GM21381 (cell line): ENCODE results near the gene MXRA8.

Experiments
- ATAC-seq: cut with Tn5 transposase; IDR thresholded peaks from one replicate; pipeline ENCODE4 v1.9.1; 2021; ENCODE audit warnings: mild to moderate bottlenecking, moderate library complexity; ENCODE audit not compliant: unreplicated experiment

MXRA8 gene

DNA sequence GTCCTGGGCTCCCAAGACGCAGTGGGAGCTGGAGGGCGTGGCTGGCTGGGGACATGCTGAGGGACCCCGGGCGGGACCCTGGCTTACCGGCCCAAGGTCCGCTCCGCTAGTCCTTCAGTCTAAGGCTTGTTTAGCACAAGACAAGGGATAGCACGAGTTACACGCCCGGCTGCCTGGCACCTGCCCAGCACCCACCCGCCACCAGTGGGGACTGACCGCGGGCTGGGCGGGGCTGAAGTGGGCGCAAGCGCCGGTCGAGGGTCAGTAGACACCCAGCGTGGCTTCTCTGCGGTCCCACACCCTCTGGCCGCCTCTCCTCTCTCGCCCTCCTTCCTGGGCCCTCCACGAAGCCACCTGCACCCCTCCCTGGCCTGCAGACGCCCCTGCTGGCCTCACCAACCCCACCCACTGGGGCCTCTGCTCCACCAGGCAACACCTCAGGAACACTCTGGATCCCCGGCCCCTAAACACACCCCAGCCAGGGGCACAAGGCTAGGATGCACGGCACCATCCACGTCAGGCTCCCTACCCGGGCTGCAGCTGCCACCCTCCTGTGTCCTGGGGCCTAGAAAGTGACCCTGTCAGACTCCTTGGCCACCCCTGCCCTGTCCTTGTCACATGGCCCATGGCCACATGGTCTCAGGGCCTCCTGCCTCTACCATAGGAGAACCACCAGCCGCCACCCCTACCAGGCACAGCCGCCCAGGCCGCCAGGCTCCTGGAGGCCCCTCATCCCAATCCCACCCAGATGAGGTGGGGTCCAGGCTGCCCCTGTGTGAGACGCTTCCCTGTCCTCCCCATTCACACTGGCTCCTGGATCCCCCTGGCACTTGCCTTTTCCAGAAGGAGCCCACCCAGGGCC lies 21.2 kb downstream of the MXRA8 start:
- ATAC-seq, result no peak

DNA sequence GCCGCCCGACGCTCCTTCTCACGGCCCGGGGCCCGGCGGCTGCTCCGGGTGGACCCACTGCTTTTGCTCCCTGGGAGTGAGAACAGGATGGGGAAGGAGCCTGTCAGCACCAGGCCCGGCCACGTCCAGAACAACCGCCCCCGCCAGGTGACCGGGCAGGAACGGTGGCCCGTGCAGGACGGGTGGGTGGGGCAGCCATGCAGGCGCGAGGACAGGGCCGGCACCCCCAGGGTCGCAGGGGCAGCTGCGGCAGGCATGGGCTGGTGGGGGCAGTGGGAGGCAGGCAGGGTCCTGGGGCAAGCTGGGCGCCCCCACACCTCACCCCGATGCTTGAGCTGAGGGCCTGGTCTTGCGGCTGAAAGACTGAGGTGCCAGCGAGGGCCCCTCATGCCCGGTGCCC lies 21.9 kb downstream of the MXRA8 start:
- no peak for ATAC-seq

- ATAC-seq, result no peak
These were observed 22.5 kb downstream of the MXRA8 start for GRCh38 chr1:1335792-1336248.

- no peak for ATAC-seq
These were observed 23.1 kb downstream of the MXRA8 start for GRCh38 chr1:1335283-1335682.

DNA sequence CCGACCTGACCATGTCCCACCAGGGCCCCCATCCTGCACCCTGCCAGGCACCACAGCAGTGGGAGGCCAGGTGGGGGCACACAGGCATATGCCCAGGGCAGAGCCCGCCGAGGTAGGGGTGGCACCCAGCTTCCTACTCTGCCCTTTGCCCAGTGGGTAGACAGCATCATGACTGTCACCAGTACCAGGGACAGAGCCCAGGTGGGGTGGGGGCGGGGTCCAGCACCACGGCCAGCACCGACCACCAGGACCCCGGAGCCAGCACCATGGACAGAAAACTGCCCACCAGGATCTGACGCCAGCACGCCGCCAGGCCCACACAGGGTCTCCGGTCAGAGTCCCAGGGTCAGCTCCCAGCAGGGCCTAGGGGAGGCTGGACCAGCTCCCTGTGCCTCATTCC lies 23.5 kb downstream of the MXRA8 start:
- no peak for ATAC-seq

- no peak for ATAC-seq
These were observed 24.7 kb downstream of the MXRA8 start for GRCh38 chr1:1333551-1334241.

DNA sequence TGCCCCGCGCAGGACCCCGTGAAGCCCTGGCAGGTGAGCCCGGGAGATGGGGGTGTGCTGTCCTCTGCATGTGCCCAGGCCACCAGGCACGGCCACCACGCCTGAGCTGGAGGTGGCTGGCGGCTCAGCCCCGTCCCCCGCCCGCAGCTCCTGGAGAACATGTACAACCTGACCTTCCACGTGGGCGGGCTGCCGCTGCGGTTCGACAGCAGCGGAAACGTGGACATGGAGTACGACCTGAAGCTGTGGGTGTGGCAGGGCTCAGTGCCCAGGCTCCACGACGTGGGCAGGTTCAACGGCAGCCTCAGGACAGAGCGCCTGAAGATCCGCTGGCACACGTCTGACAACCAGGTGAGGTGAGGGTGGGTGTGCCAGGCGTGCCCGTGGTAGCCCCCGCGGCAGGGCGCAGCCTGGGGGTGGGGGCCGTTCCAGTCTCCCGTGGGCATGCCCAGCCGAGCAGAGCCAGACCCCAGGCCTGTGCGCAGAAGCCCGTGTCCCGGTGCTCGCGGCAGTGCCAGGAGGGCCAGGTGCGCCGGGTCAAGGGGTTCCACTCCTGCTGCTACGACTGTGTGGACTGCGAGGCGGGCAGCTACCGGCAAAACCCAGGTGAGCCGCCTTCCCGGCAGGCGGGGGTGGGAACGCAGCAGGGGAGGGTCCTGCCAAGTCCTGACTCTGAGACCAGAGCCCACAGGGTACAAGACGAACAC lies 25.4 kb downstream of the MXRA8 start:
- no peak for ATAC-seq

DNA sequence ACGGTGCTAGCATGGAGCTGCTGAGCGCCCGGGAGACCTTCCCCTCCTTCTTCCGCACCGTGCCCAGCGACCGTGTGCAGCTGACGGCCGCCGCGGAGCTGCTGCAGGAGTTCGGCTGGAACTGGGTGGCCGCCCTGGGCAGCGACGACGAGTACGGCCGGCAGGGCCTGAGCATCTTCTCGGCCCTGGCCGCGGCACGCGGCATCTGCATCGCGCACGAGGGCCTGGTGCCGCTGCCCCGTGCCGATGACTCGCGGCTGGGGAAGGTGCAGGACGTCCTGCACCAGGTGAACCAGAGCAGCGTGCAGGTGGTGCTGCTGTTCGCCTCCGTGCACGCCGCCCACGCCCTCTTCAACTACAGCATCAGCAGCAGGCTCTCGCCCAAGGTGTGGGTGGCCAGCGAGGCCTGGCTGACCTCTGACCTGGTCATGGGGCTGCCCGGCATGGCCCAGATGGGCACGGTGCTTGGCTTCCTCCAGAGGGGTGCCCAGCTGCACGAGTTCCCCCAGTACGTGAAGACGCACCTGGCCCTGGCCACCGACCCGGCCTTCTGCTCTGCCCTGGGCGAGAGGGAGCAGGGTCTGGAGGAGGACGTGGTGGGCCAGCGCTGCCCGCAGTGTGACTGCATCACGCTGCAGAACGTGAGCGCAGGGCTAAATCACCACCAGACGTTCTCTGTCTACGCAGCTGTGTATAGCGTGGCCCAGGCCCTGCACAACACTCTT lies 26.2 kb downstream of the MXRA8 start:
- ATAC-seq, result no peak

- no peak for ATAC-seq
These were observed 27.0 kb downstream of the MXRA8 start, which contains the start of gene TAS1R3 for GRCh38 chr1:1331068-1331965. Gene TAS1R3 (plus strand): TSS chr1:1331280. CDS start chr1:1331346, 66 bp downstream.

DNA sequence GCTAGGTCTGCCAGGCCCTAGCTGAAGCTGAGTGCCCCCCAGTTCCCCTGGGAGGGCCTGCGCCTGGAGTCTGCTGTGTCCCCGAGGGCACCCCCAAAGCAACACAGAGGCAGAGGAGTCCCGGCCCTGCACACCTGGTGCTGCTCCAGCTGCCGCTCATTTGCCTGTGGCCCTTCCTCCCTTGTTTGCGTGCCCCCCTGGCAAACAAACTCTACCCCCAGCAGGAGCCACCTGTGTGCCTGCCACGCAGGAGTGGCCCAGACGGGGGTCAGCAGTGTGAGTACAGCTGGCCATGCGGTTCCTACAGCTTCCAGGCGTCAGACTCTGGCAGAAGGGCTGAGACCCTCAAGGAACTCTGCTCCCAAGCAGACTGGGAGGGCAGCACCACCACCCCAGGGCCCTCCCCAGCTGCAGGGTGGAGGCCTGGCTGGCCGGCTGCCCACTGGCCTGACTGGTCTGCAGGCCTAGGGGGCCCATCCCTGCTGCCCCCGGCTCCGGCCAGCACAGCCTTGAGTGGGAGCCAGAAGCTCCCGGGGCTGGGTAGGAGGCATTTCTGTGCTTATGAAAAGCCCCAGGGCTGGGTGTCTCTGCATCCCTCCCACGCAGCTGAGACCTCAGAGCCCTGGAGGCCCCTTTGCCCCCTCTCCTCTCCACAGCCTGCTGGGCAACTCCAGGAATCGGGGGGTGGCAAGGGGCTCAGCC lies 27.8 kb downstream of the MXRA8 start:
- no peak for ATAC-seq

- no peak for ATAC-seq
These were observed 28.8 kb downstream of the MXRA8 start for GRCh38 chr1:1329304-1330210.

DNA sequence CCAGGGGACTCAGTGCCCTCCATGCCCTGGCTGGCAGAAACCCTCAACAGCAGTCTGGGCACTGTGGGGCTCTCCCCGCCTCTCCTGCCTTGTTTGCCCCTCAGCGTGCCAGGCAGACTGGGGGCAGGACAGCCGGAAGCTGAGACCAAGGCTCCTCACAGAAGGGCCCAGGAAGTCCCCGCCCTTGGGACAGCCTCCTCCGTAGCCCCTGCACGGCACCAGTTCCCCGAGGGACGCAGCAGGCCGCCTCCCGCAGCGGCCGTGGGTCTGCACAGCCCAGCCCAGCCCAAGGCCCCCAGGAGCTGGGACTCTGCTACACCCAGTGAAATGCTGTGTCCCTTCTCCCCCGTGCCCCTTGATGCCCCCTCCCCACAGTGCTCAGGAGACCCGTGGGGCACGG lies 30.1 kb downstream of the MXRA8 start:
- no peak for ATAC-seq

DNA sequence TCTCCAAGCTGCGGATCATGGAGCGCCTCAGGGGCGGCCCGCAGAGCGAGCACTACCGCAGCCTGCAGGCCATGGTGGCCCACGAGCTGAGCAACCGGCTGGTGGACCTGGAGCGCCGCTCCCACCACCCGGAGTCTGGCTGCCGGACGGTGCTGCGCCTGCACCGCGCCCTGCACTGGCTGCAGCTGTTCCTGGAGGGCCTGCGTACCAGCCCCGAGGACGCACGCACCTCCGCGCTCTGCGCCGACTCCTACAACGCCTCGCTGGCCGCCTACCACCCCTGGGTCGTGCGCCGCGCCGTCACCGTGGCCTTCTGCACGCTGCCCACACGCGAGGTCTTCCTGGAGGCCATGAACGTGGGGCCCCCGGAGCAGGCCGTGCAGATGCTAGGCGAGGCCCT lies 31.1 kb downstream of the MXRA8 start:
- ATAC-seq, result no peak

GRCh38 chr1:1326075-1326605 lies 32.2 kb downstream of the MXRA8 start:
- no peak for ATAC-seq

DNA sequence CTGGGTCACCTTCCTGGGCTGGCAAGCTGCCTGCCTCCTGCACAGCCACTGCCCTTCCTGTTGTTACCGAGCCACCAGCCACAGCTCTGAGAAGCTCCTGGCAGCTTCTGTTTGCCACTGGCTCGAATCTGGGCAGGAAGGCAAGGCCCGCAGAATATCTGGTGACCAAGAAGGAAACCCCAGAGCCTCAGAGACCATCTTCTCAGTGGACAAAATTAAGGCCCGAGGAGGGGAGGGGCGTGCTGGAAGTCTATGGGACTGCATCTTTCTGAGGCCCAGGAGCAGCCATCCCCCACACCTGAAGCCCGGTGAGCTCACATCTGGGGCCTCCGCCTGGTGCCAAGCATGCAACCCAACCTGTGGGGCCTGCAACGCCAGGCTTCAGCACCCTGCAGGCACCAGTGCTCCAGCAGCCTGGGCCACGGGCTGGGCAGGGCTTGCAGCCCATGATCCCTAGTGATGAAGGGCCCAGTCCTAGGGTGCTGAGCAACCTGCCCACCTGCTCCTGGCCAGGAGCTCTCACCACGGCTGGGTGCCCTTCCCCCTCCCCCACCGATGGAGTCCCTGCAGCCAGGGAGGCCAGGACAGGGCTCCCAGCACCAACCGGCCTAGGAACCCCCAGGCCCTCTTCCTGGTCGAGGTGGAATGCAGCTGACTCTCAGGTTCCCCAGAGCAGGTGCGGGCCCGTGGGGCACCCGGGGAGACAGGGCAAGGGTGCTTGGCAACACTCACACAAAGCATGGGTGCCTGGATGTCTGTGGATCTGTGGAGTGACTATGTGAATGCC lies 32.9 kb downstream of the MXRA8 start:
- ATAC-seq, result no peak

DNA sequence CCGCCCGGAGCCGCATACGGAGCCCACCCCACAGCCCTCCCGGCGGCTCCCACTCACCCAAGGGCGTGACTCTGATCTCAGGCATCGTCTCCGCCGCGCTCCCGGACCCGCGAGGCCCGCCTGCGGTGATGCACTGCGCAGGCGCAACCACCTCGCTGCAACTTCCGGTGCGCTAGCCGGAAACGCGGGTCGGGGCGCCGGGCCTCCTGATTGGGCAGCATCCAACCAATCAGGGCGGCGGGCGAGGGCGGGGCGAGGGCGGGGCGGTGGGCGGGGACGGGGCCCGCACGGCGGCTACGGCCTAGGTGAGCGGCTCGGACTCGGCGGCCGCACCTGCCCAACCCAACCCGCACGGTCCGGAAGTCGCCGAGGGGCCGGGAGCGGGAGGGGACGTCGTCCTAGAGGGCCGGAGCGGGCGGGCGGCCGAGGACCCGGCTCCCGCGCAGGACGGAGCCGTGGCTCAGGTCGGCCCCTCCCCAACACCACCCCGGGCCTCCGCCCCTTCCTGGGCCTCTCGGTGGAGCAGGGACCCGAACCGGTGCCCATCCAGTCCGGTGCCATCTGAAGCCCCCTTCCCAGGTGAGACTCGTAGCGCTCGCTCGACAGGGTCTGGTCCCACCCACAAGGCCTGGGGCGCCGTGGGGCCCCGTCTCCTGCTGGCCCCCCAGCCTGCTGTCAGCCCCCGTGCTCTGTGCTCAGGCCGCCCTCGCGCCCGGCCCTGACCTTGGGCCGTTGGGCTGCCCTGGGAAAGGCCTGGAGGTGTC lies 33.6 kb downstream of the MXRA8 start, which contains the start of the genes CPTP and INTS11:
TSS of gene CPTP (plus strand) at position 279 of the 764 bp plus-strand sequence. CDS start 2,109 bp downstream, outside the sequence.
TSS of gene INTS11 (minus strand) at position 137 of the 764 bp plus-strand sequence. CDS start at position 85, 52 bp downstream.
- peak; percentile 69 for ATAC-seq
